ENCODE results near the gene LYZL4. TPM values are rescaled to one million over a fixed set of nuclear protein-coding genes. Genes with fewer than 3 reads are reported as not detected.

LYZL4 gene
- total RNA-seq, 1 donor from 2014 or later, result not detected

GRCh38 chr3:42438193-42438592 lies 27.8 kb upstream of the LYZL4 start:
- Mint-ChIP-seq H3K4me1 (ENCODE audit: low read depth, unreplicated experiment) (peaks cover 17% of the 10 kb centered on the region), H3K27ac (ENCODE audit: unreplicated experiment) (no peak overlapping the region), H3K4me3 (ENCODE audit: unreplicated experiment) (no peak overlapping the region), H3K36me3 (ENCODE audit: unreplicated experiment) (no peaks in the 10 kb centered on the region), H3K27me3 (ENCODE audit: unreplicated experiment) (no peaks in the 10 kb centered on the region), H3K9me3 (ENCODE audit: unreplicated experiment) (no peaks in the 10 kb centered on the region)
- DNase-seq, result no peak
- no peak for TF ChIP-seq CTCF (IDR thresholded peaks at IDR 0.05; ENCODE audit: partially characterized antibody, unreplicated experiment)

- DNase-seq, result no peak
- Mint-ChIP-seq H3K36me3 (ENCODE audit: unreplicated experiment) (no peaks in the 10 kb centered on the region), H3K9me3 (ENCODE audit: unreplicated experiment) (peaks cover 3% of the 10 kb centered on the region), H3K27me3 (ENCODE audit: unreplicated experiment) (no peaks in the 10 kb centered on the region), H3K4me1 (ENCODE audit: low read depth, unreplicated experiment) (peaks cover 19% of the 10 kb centered on the region), H3K27ac (ENCODE audit: unreplicated experiment) (no peak overlapping the region), H3K4me3 (ENCODE audit: unreplicated experiment) (no peak overlapping the region)
- TF ChIP-seq CTCF (IDR thresholded peaks at IDR 0.05; ENCODE audit: partially characterized antibody, unreplicated experiment), result no peak
These were observed 24.5 kb upstream of the LYZL4 start for GRCh38 chr3:42434777-42435380.

- no peak for DNase-seq
- no peak overlapping the region for H3K4me3 Mint-ChIP-seq (ENCODE audit: unreplicated experiment)
- peaks cover 3% of the 10 kb centered on the region for H3K9me3 Mint-ChIP-seq (ENCODE audit: unreplicated experiment)
- no peaks in the 10 kb centered on the region for H3K36me3 Mint-ChIP-seq (ENCODE audit: unreplicated experiment)
- peaks cover 26% of the 10 kb centered on the region for H3K4me1 Mint-ChIP-seq (ENCODE audit: low read depth, unreplicated experiment)
- H3K27me3 Mint-ChIP-seq (ENCODE audit: unreplicated experiment), result no peaks in the 10 kb centered on the region
- no peak for TF ChIP-seq CTCF (IDR thresholded peaks at IDR 0.05; ENCODE audit: partially characterized antibody, unreplicated experiment)
- no peak overlapping the region for H3K27ac Mint-ChIP-seq (ENCODE audit: unreplicated experiment)
These were observed 22.1 kb upstream of the LYZL4 start for GRCh38 chr3:42432485-42432884.

GRCh38 chr3:42430781-42431532 lies 20.5 kb upstream of the LYZL4 start:
- Mint-ChIP-seq H3K4me1 (ENCODE audit: low read depth, unreplicated experiment) (peaks cover 26% of the 10 kb centered on the region), H3K36me3 (ENCODE audit: unreplicated experiment) (no peaks in the 10 kb centered on the region), H3K27ac (ENCODE audit: unreplicated experiment) (no peak overlapping the region), H3K9me3 (ENCODE audit: unreplicated experiment) (peaks cover 3% of the 10 kb centered on the region), H3K27me3 (ENCODE audit: unreplicated experiment) (no peaks in the 10 kb centered on the region), H3K4me3 (ENCODE audit: unreplicated experiment) (no peak overlapping the region)
- no peak for DNase-seq
- TF ChIP-seq CTCF (IDR thresholded peaks at IDR 0.05; ENCODE audit: partially characterized antibody, unreplicated experiment), result no peak

GRCh38 chr3:42428830-42429229 lies 18.4 kb upstream of the LYZL4 start:
- H3K4me3 Mint-ChIP-seq (ENCODE audit: unreplicated experiment), result peak overlapping the region; percentile 67
- H3K9me3 Mint-ChIP-seq (ENCODE audit: unreplicated experiment), result peaks cover 4% of the 10 kb centered on the region
- H3K4me1 Mint-ChIP-seq (ENCODE audit: low read depth, unreplicated experiment), result peaks cover 28% of the 10 kb centered on the region
- no peak for TF ChIP-seq CTCF (IDR thresholded peaks at IDR 0.05; ENCODE audit: partially characterized antibody, unreplicated experiment)
- H3K36me3 Mint-ChIP-seq (ENCODE audit: unreplicated experiment), result no peaks in the 10 kb centered on the region
- DNase-seq, result no peak
- no peaks in the 10 kb centered on the region for H3K27me3 Mint-ChIP-seq (ENCODE audit: unreplicated experiment)
- peak overlapping the region; percentile 34 for H3K27ac Mint-ChIP-seq (ENCODE audit: unreplicated experiment)
